ENCODE results near the gene VWA2.

The VWA2 gene

DNA sequence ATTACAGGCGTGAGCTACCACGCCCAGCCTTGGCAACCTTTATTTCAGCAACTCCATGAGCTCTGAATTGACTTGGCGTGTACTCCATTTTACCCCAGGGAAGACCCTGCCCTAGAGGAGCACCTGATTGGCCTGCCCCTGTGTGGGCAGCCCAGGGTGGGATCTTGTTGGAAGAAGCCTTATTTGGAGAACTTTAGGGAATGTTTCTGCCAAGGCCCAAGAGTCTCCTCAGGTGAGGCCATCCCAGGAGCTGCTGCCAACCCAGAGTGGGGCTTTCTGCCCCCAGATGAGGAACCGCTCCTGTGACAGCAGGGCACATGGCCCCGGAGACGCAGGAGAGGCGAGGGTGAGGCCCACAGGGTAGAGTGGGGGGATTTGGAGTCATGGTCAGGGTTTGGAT is 42.0 kb downstream of the VWA2 start:
- H3K9me3 ChIP-seq (ENCODE audit: control insufficient read depth, low read length), result no peaks in the 10 kb centered on the region
- DNase-seq, result no peak
- H3K27me3 ChIP-seq (replicated peaks; ENCODE audit: control insufficient read depth, insufficient read depth, low read length, poor library complexity, severe bottlenecking), result no peaks in the 10 kb centered on the region
- no peak overlapping the region for H3K4me3 ChIP-seq (ENCODE audit: insufficient read depth, low read depth, low read length, poor library complexity, severe bottlenecking)
- H3K36me3 ChIP-seq (ENCODE audit: control insufficient read depth, insufficient read depth, low read length), result no peaks in the 10 kb centered on the region
- H3K4me1 ChIP-seq (ENCODE audit: control insufficient read depth, insufficient read depth, low read length, poor library complexity, severe bottlenecking), result no peaks in the 10 kb centered on the region
- no peak overlapping the region for H3K27ac ChIP-seq (ENCODE audit: insufficient read depth, low read length, poor library complexity, severe bottlenecking)

DNA sequence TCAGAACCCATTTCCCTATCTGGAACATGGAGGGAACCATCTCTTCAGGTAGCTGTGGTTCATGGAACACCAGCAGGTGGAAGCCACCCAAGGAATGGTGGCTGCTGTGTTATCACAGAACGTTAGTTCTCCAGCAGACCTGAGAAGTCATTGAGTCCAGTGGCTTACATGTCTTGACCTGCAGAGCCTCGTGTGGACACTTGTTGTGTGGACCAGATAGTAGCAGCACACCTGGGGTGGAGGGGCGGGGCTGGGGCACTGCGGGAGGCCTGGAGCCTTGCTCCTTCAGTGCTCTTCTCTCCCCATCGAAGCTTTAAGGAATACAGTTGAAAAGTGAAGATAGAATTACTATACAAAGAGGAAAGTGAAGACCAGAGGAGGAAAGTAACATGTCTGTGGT is 42.4 kb downstream of the VWA2 start:
- Histone ChIP-seq H3K9me3 (ENCODE audit: control insufficient read depth, low read length) (no peaks in the 10 kb centered on the region), H3K27ac (ENCODE audit: insufficient read depth, low read length, poor library complexity, severe bottlenecking) (no peak overlapping the region), H3K36me3 (ENCODE audit: control insufficient read depth, insufficient read depth, low read length) (no peaks in the 10 kb centered on the region), H3K4me3 (ENCODE audit: insufficient read depth, low read depth, low read length, poor library complexity, severe bottlenecking) (no peak overlapping the region), H3K4me1 (ENCODE audit: control insufficient read depth, insufficient read depth, low read length, poor library complexity, severe bottlenecking) (no peaks in the 10 kb centered on the region), H3K27me3 (replicated peaks; ENCODE audit: control insufficient read depth, insufficient read depth, low read length, poor library complexity, severe bottlenecking) (no peaks in the 10 kb centered on the region)
- DNase-seq, result no peak

DNA sequence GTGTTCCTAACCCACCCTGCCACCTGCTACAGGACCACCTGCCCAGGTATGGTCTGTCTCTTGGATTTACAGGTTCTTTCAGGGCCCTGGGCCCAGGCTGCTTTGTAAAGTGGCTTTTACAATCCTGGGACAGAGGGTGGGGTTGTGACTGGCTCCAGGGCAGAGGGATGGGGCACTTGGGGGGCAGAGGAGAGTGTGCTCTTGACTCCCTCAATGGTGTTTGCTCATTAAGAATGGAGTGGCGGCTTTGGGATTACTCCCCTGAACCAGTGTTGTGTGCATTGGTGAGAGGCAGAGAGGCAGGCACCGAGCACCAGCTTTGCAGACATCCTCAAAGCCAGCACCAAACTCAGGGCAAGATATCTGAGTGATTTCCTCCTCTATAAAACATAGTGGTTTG is 43.5 kb downstream of the VWA2 start:
- no peaks in the 10 kb centered on the region for H3K9me3 ChIP-seq (ENCODE audit: control insufficient read depth, low read length)
- no peaks in the 10 kb centered on the region for H3K36me3 ChIP-seq (ENCODE audit: control insufficient read depth, insufficient read depth, low read length)
- H3K27me3 ChIP-seq (replicated peaks; ENCODE audit: control insufficient read depth, insufficient read depth, low read length, poor library complexity, severe bottlenecking), result no peaks in the 10 kb centered on the region
- no peak overlapping the region for H3K4me3 ChIP-seq (ENCODE audit: insufficient read depth, low read depth, low read length, poor library complexity, severe bottlenecking)
- H3K27ac ChIP-seq (ENCODE audit: insufficient read depth, low read length, poor library complexity, severe bottlenecking), result no peak overlapping the region
- DNase-seq, result no peak
- H3K4me1 ChIP-seq (ENCODE audit: control insufficient read depth, insufficient read depth, low read length, poor library complexity, severe bottlenecking), result no peaks in the 10 kb centered on the region

DNA sequence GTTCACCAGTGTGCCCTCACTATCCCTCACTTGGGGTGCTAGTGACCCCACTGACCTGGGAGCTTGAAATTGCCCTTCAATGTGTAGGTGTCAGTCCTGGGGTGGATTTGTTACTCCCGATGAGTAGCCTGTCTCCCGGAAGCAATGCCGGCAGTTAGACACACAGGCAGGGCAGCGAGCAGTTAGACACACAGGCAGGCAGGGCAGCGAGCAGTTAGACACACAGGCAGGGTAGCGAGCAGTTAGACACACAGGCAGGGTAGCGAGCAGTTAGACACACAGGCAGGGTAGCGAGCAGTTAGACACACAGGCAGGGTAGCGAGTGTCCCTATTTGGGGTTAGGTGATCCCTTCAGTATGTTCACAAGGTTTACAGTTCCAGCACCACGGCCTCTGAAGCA is 44.0 kb downstream of the VWA2 start:
- Histone ChIP-seq H3K27ac (ENCODE audit: insufficient read depth, low read length, poor library complexity, severe bottlenecking) (no peak overlapping the region), H3K4me1 (ENCODE audit: control insufficient read depth, insufficient read depth, low read length, poor library complexity, severe bottlenecking) (no peaks in the 10 kb centered on the region), H3K36me3 (ENCODE audit: control insufficient read depth, insufficient read depth, low read length) (no peaks in the 10 kb centered on the region), H3K4me3 (ENCODE audit: insufficient read depth, low read depth, low read length, poor library complexity, severe bottlenecking) (no peak overlapping the region), H3K9me3 (ENCODE audit: control insufficient read depth, low read length) (no peaks in the 10 kb centered on the region), H3K27me3 (replicated peaks; ENCODE audit: control insufficient read depth, insufficient read depth, low read length, poor library complexity, severe bottlenecking) (no peaks in the 10 kb centered on the region)
- no peak for DNase-seq

DNA sequence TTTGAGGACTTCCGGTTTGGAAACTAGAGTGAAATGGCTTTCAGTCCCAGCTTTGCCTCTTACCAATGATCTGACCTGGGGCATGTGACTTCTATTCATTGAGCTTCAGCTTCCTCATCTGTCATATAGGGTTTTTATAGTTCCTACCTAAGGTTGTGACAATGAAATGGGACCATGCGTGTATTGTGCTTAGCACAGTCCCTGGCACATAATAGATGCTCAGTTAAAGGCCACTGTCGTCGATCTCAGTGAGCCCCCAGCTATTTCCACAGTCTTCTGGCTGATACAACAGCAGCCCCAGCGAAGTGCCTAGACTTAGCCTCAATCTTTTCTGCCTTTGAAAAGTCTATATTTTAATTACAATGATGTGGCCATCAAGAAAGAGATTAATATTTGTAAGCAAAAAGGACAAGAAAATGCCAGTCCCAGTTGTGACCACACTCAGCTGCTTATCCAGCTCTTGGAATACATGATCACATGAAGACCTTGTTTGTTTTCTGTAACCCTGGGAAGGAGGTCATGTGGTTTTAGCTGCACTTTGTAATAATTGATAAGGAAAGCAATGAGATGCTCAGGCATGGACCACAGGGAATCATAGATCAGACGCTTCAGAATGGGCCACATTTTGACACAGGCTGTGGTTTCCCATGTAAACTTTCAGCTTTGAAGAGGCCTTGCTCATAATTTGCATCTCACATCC is 44.6 kb downstream of the VWA2 start:
- Histone ChIP-seq H3K36me3 (ENCODE audit: control insufficient read depth, insufficient read depth, low read length) (no peaks in the 10 kb centered on the region), H3K4me3 (ENCODE audit: insufficient read depth, low read depth, low read length, poor library complexity, severe bottlenecking) (no peak overlapping the region), H3K27ac (ENCODE audit: insufficient read depth, low read length, poor library complexity, severe bottlenecking) (no peak overlapping the region), H3K4me1 (ENCODE audit: control insufficient read depth, insufficient read depth, low read length, poor library complexity, severe bottlenecking) (no peaks in the 10 kb centered on the region), H3K27me3 (replicated peaks; ENCODE audit: control insufficient read depth, insufficient read depth, low read length, poor library complexity, severe bottlenecking) (no peaks in the 10 kb centered on the region), H3K9me3 (ENCODE audit: control insufficient read depth, low read length) (no peaks in the 10 kb centered on the region)
- DNase-seq, result no peak

DNA sequence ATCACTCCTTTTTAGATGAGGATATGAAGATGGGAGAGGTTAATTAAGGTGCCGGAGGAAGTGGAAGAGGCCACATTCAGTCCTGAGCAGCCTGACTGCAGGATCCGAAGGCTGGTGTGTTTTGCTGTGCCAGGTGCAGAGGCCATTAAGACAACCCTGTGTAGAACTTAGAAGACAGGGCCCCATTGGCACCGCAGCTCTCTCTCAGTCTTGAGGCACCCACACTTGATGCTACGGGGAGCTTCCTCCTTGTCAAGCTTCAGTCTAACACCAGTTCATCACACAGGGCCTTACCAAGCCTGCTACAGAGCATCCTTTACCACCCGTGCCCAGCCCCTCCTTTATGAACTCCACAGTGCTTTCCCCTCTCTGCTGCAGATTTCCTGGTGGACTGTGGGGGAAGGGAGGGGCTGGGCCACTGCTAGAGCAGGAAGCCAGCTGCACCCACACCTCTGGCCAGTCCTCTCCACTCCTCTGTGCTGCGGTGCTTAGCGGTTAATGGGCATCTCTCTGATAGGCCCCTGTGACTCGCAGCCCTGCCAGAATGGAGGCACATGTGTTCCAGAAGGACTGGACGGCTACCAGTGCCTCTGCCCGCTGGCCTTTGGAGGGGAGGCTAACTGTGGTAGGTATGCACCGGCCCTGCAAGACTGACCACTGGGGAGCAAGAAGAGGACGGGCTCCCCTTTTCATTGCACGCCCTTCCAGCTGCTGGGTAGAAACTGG is 45.5 kb downstream of the VWA2 start:
- Histone ChIP-seq H3K9me3 (ENCODE audit: control insufficient read depth, low read length) (no peaks in the 10 kb centered on the region), H3K4me3 (ENCODE audit: insufficient read depth, low read depth, low read length, poor library complexity, severe bottlenecking) (no peak overlapping the region), H3K27ac (ENCODE audit: insufficient read depth, low read length, poor library complexity, severe bottlenecking) (no peak overlapping the region), H3K36me3 (ENCODE audit: control insufficient read depth, insufficient read depth, low read length) (no peaks in the 10 kb centered on the region), H3K27me3 (replicated peaks; ENCODE audit: control insufficient read depth, insufficient read depth, low read length, poor library complexity, severe bottlenecking) (no peaks in the 10 kb centered on the region), H3K4me1 (ENCODE audit: control insufficient read depth, insufficient read depth, low read length, poor library complexity, severe bottlenecking) (no peaks in the 10 kb centered on the region)
- no peak for DNase-seq

DNA sequence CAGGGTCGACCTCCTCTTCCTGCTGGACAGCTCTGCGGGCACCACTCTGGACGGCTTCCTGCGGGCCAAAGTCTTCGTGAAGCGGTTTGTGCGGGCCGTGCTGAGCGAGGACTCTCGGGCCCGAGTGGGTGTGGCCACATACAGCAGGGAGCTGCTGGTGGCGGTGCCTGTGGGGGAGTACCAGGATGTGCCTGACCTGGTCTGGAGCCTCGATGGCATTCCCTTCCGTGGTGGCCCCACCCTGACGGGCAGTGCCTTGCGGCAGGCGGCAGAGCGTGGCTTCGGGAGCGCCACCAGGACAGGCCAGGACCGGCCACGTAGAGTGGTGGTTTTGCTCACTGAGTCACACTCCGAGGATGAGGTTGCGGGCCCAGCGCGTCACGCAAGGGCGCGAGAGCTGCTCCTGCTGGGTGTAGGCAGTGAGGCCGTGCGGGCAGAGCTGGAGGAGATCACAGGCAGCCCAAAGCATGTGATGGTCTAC is 46.9 kb downstream of the VWA2 start:
- Histone ChIP-seq H3K27ac (ENCODE audit: insufficient read depth, low read length, poor library complexity, severe bottlenecking) (no peak overlapping the region), H3K27me3 (replicated peaks; ENCODE audit: control insufficient read depth, insufficient read depth, low read length, poor library complexity, severe bottlenecking) (no peaks in the 10 kb centered on the region), H3K9me3 (ENCODE audit: control insufficient read depth, low read length) (no peaks in the 10 kb centered on the region), H3K36me3 (ENCODE audit: control insufficient read depth, insufficient read depth, low read length) (no peaks in the 10 kb centered on the region), H3K4me3 (ENCODE audit: insufficient read depth, low read depth, low read length, poor library complexity, severe bottlenecking) (no peak overlapping the region), H3K4me1 (ENCODE audit: control insufficient read depth, insufficient read depth, low read length, poor library complexity, severe bottlenecking) (no peaks in the 10 kb centered on the region)
- DNase-seq, result no peak

DNA sequence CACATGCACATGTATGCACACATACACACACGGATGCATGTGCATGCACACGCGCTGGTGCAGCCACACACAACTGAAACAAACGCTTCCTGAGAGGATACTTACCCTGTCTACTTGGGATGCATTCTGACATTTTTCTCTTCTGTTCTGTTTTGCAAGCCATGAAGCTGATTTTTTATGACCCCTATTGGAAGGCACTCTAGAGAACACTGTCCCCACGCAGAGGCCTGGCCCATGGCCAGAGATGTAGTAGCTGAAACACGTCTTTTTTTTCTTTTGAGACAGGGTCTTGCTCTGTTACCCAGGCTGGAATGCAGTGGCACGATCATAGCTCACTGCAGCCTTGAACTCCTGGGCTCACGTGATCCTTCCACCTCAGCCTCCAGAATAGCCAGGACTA is 47.9 kb downstream of the VWA2 start:
- H3K4me3 ChIP-seq (ENCODE audit: insufficient read depth, low read depth, low read length, poor library complexity, severe bottlenecking), result no peak overlapping the region

DNA sequence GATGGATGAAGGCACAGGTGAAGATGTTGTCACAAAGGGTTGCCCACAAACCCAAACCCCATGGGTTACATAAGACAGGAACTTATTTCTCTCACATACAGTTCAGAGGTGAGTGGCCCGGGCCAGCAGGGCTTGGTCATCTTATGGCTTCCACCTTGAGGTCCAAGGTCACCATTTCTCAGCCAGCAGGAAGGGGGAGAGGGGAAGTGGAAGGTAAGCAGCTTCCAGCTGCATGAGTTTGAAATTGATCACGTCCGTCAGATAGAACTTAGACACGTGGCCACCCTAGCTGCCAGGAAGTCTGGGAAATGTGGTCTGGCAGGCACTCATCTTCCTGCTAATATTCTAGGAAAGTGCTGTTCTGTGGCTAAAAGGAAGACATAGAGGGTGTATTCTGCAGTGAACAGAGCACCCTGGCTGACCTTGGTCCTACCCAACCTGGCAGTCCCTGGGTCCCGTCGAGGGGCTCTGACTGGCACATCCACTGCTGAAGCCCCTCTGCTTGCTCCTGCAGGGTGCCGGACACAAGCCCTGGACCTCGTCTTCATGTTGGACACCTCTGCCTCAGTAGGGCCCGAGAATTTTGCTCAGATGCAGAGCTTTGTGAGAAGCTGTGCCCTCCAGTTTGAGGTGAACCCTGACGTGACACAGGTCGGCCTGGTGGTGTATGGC is 49.5 kb downstream of the VWA2 start:
- no peak overlapping the region for H3K27ac ChIP-seq (ENCODE audit: insufficient read depth, low read length, poor library complexity, severe bottlenecking)
- no peaks in the 10 kb centered on the region for H3K36me3 ChIP-seq (ENCODE audit: control insufficient read depth, insufficient read depth, low read length)
- no peaks in the 10 kb centered on the region for H3K9me3 ChIP-seq (ENCODE audit: control insufficient read depth, low read length)
- H3K4me1 ChIP-seq (ENCODE audit: control insufficient read depth, insufficient read depth, low read length, poor library complexity, severe bottlenecking), result no peaks in the 10 kb centered on the region
- H3K4me3 ChIP-seq (ENCODE audit: insufficient read depth, low read depth, low read length, poor library complexity, severe bottlenecking), result no peak overlapping the region
- DNase-seq, result no peak
- no peaks in the 10 kb centered on the region for H3K27me3 ChIP-seq (replicated peaks; ENCODE audit: control insufficient read depth, insufficient read depth, low read length, poor library complexity, severe bottlenecking)

More for the DNA sequence above, 47.9 kb downstream of the VWA2 start:
- Histone ChIP-seq H3K27me3 (replicated peaks; ENCODE audit: control insufficient read depth, insufficient read depth, low read length, poor library complexity, severe bottlenecking) (no peaks in the 10 kb centered on the region), H3K27ac (ENCODE audit: insufficient read depth, low read length, poor library complexity, severe bottlenecking) (no peak overlapping the region), H3K4me1 (ENCODE audit: control insufficient read depth, insufficient read depth, low read length, poor library complexity, severe bottlenecking) (no peaks in the 10 kb centered on the region), H3K36me3 (ENCODE audit: control insufficient read depth, insufficient read depth, low read length) (no peaks in the 10 kb centered on the region), H3K9me3 (ENCODE audit: control insufficient read depth, low read length) (no peaks in the 10 kb centered on the region)
- no peak for DNase-seq

DNA sequence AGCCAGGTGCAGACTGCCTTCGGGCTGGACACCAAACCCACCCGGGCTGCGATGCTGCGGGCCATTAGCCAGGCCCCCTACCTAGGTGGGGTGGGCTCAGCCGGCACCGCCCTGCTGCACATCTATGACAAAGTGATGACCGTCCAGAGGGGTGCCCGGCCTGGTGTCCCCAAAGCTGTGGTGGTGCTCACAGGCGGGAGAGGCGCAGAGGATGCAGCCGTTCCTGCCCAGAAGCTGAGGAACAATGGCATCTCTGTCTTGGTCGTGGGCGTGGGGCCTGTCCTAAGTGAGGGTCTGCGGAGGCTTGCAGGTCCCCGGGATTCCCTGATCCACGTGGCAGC is 50.0 kb downstream of the VWA2 start:
- H3K9me3 ChIP-seq (ENCODE audit: control insufficient read depth, low read length), result no peaks in the 10 kb centered on the region
- DNase-seq, result no peak
- H3K4me3 ChIP-seq (ENCODE audit: insufficient read depth, low read depth, low read length, poor library complexity, severe bottlenecking), result no peak overlapping the region

More for the DNA sequence above, 50.0 kb downstream of the VWA2 start:
- H3K4me1 ChIP-seq (ENCODE audit: control insufficient read depth, insufficient read depth, low read length, poor library complexity, severe bottlenecking), result no peaks in the 10 kb centered on the region
- no peaks in the 10 kb centered on the region for H3K36me3 ChIP-seq (ENCODE audit: control insufficient read depth, insufficient read depth, low read length)
- no peak overlapping the region for H3K27ac ChIP-seq (ENCODE audit: insufficient read depth, low read length, poor library complexity, severe bottlenecking)
- H3K27me3 ChIP-seq (replicated peaks; ENCODE audit: control insufficient read depth, insufficient read depth, low read length, poor library complexity, severe bottlenecking), result no peaks in the 10 kb centered on the region

Data from effector memory CD4-positive, alpha-beta T cell (primary cell).